H9 (cell line): ENCODE data around the gene TRAK2. TPM values are rescaled to one million over a fixed set of nuclear protein-coding genes. Genes with fewer than 3 reads are reported as not detected.

Experiments
- DNase-seq: peaks from one replicate; pipeline ENCODE4 v3.0.0-alpha.2; 2017
- H2AFZ ChIP-seq: one replicate; pipeline ENCODE4 v1.6.1; 2013; ENCODE audit warnings: mild to moderate bottlenecking, low read length, control low read depth, moderate library complexity
- H2AK5ac ChIP-seq: 2 replicates; pipeline ENCODE4 v1.6.1; 2013; ENCODE audit warnings: low read length, control low read depth, mixed read lengths; ENCODE audit not compliant: insufficient read length
- H2BK120ac ChIP-seq: one replicate; pipeline ENCODE4 v1.6.1; 2013; ENCODE audit warnings: low read depth, mild to moderate bottlenecking, low read length, control low read depth, inconsistent platforms; ENCODE audit not compliant: poor library complexity, severe bottlenecking
- H2BK12ac ChIP-seq: 2 replicates; pipeline ENCODE4 v1.6.1; 2013; ENCODE audit warnings: low read length, control low read depth, mixed read lengths, low read depth; ENCODE audit not compliant: insufficient read length
- H2BK15ac ChIP-seq: 2 replicates; pipeline ENCODE4 v1.6.1; 2013; ENCODE audit warnings: low read depth, low read length, control low read depth
- H2BK20ac ChIP-seq: one replicate; pipeline ENCODE4 v1.6.1; 2013; ENCODE audit warnings: low read depth, mild to moderate bottlenecking, low read length, control low read depth, inconsistent platforms; ENCODE audit not compliant: poor library complexity, severe bottlenecking
- H2BK5ac ChIP-seq: 2 replicates; pipeline ENCODE4 v1.6.1; 2013; ENCODE audit warnings: low read length, control low read depth, mixed read lengths; ENCODE audit not compliant: insufficient read length
- H3K14ac ChIP-seq: 2 replicates; pipeline ENCODE4 v1.6.1; 2013; ENCODE audit warnings: low read length, control low read depth; ENCODE audit not compliant: insufficient read depth
- H3K18ac ChIP-seq: 2 replicates; pipeline ENCODE4 v1.6.1; 2013; ENCODE audit warnings: low read depth, mild to moderate bottlenecking, mixed read lengths, low read length, control low read depth; ENCODE audit not compliant: insufficient read length
- H3K23ac ChIP-seq: 2 replicates; pipeline ENCODE4 v1.6.1; 2013; ENCODE audit warnings: low read length, control low read depth, mixed read lengths, low read depth; ENCODE audit not compliant: insufficient read length
- H3K23me2 ChIP-seq: 2 replicates; pipeline ENCODE4 v1.6.1; 2013; ENCODE audit warnings: low read depth, mild to moderate bottlenecking, mixed read lengths, low read length, control low read depth; ENCODE audit not compliant: insufficient read length, poor library complexity, severe bottlenecking
- H3K27ac ChIP-seq: 2 replicates; pipeline ENCODE4 v1.5.1; 2013; ENCODE audit warnings: low read length, control low read depth, mixed read lengths, low read depth; ENCODE audit not compliant: insufficient read length
- H3K27me3 ChIP-seq: 2 replicates; pipeline ENCODE4 v1.6.1; 2013; ENCODE audit warnings: low read length, control low read depth, inconsistent platforms; ENCODE audit not compliant: insufficient read depth
- H3K4ac ChIP-seq: 2 replicates; pipeline ENCODE4 v1.6.1; 2013; ENCODE audit warnings: low read depth, mild to moderate bottlenecking, control low read depth, inconsistent platforms, low read length, moderate library complexity
- H3K4me1 ChIP-seq: 2 replicates; pipeline ENCODE4 v1.6.1; 2013; ENCODE audit warnings: low read length, control low read depth, inconsistent platforms; ENCODE audit not compliant: insufficient read depth
- H3K4me2 ChIP-seq: 2 replicates; pipeline ENCODE4 v1.6.1; 2013; ENCODE audit warnings: low read length, control low read depth, mixed read lengths; ENCODE audit not compliant: insufficient read length, insufficient read depth
- H3K56ac ChIP-seq: 2 replicates; pipeline ENCODE4 v1.6.1; 2013; ENCODE audit warnings: low read depth, mild to moderate bottlenecking, mixed read lengths, low read length, control low read depth; ENCODE audit not compliant: insufficient read length
- H3K79me1 ChIP-seq: 2 replicates; pipeline ENCODE4 v1.6.1; 2013; ENCODE audit warnings: low read depth, mild to moderate bottlenecking, moderate library complexity, low read length, control low read depth, inconsistent platforms; ENCODE audit not compliant: insufficient read depth, poor library complexity, severe bottlenecking
- H3K79me2 ChIP-seq: 2 replicates; pipeline ENCODE4 v1.6.1; 2013; ENCODE audit warnings: low read length, control low read depth, inconsistent platforms; ENCODE audit not compliant: insufficient read depth
- H3K9ac ChIP-seq: 2 replicates; pipeline ENCODE4 v1.6.1; 2013; ENCODE audit warnings: low read length, control low read depth, mixed read lengths; ENCODE audit not compliant: insufficient read length; ENCODE audit errors: extremely low read depth
- H3K9me3 ChIP-seq: one replicate; pipeline ENCODE4 v1.6.1; 2013; ENCODE audit warnings: low read depth, low read length, inconsistent platforms; ENCODE audit not compliant: control insufficient read depth
- H3T11ph ChIP-seq: one replicate; pipeline ENCODE4 v1.6.1; 2013; ENCODE audit warnings: mild to moderate bottlenecking, low read length, control low read depth, inconsistent platforms
- H4K20me1 ChIP-seq: one replicate; pipeline ENCODE4 v1.6.1; 2013; ENCODE audit not compliant: control insufficient read depth, insufficient read length, insufficient read depth
- H4K5ac ChIP-seq: 2 replicates; pipeline ENCODE4 v1.6.1; 2013; ENCODE audit warnings: low read depth, mild to moderate bottlenecking, mixed read lengths, low read length, control low read depth; ENCODE audit not compliant: insufficient read length
- H4K8ac ChIP-seq: replicated peaks from 2 replicates; pipeline ENCODE4 v1.6.1; 2013; ENCODE audit warnings: low read length, control low read depth, mixed read lengths, low read depth; ENCODE audit not compliant: insufficient read length
- H4K91ac ChIP-seq: 2 replicates; pipeline ENCODE4 v1.6.1; 2013; ENCODE audit warnings: low read depth, mild to moderate bottlenecking, moderate library complexity, mixed read lengths, low read length, control low read depth; ENCODE audit not compliant: insufficient read length
- H3K27ac Mint-ChIP-seq, 3 experiments: 2 replicates in 2 of 3; 3 replicates in 1 of 3; pipeline ENCODE4 v1.8.0; 2020 to 2021; ENCODE audit warnings: mixed read lengths in 3 of 3, mild to moderate bottlenecking in 1 of 3, moderate library complexity in 1 of 3
- H3K27me3 Mint-ChIP-seq: 2 replicates; pipeline ENCODE4 v1.8.0; 2021; ENCODE audit warnings: low read depth, mild to moderate bottlenecking, moderate library complexity, mixed read lengths
- H3K36me3 Mint-ChIP-seq, 3 experiments: 2 replicates in 2 of 3; 3 replicates in 1 of 3; pipeline ENCODE4 v1.8.0; 2020 to 2021; ENCODE audit warnings: low read depth in 3 of 3, mixed read lengths in 3 of 3; ENCODE audit not compliant: insufficient read depth in 1 of 3
- H3K4me1 Mint-ChIP-seq, 2 experiments: 2 replicates each; pipeline ENCODE4 v1.8.0; 2020; ENCODE audit warnings: mixed read lengths in 2 of 2
- H3K4me3 Mint-ChIP-seq, 2 experiments: 2 replicates in 1 of 2; 3 replicates in 1 of 2; pipeline ENCODE4 v1.8.0; 2020 to 2021; ENCODE audit warnings: mild to moderate bottlenecking in 2 of 2, mixed read lengths in 2 of 2, moderate library complexity in 1 of 2
- H3K9me3 Mint-ChIP-seq, 2 experiments: 2 replicates in 1 of 2; 3 replicates in 1 of 2; pipeline ENCODE4 v1.8.0; 2020; ENCODE audit warnings: mild to moderate bottlenecking in 2 of 2, mixed read lengths in 2 of 2, moderate library complexity in 1 of 2
- CTCF ChIP-seq: fragments of 200-600 bp; sonication (generic); conservative IDR thresholded peaks from 3 replicates; pipeline ENCODE4 v1.8.0; 2021; ENCODE audit warnings: antibody characterized with exemption, mild to moderate bottlenecking
- WGBS: extraction: QIAGEN DNeasy Blood & Tissue Kit; methylation state at CpG from one replicate; pipeline ENCODE4 v1.1.7; 2013; ENCODE audit warnings: missing lambda C conversion rate, low lambda C conversion rate, mixed read lengths; ENCODE audit not compliant: insufficient read length; ENCODE audit errors: extremely low coverage; 5-methylcytosine and 5-hydroxymethylcytosine counted together
- total RNA-seq: library from RNA; stranded (reverse); gene quantifications from 2 replicates; pipeline ENCODE4 v1.2.1, GENCODE V29; 2021

Gene TRAK2
- total RNA-seq, 1 experiment from 2014 or later: 14.2 TPM

GRCh38 chr2:201496785-201497184 is 45.5 kb upstream of the TRAK2 start:
- H2AFZ ChIP-seq: no peak overlapping the region
- no peak overlapping the region for H3K23ac ChIP-seq
- H4K20me1 ChIP-seq: no peaks in the 10 kb centered on the region
- H3K18ac ChIP-seq: no peak overlapping the region
- Mint-ChIP-seq H3K4me1 (no peaks in the 10 kb centered on the region), H3K27ac (no peak overlapping the region), H3K27me3 (no peaks in the 10 kb centered on the region), H3K36me3 (no peaks in the 10 kb centered on the region), H3K9me3 (peaks cover 0 to under 1% of the 10 kb centered on the region in 2 experiments; a peak in 2 of 5 replicates), H3K4me3 (no peak overlapping the region)
- DNase-seq: no peak
- H3K79me1 ChIP-seq: no peaks in the 10 kb centered on the region
- no peak overlapping the region for H3K27ac ChIP-seq
- H3K4me1 ChIP-seq: no peaks in the 10 kb centered on the region
- no peak overlapping the region for H2BK20ac ChIP-seq
- no peak overlapping the region for H3K4me2 ChIP-seq
- H4K91ac ChIP-seq: no peak overlapping the region
- H2AK5ac ChIP-seq: no peak overlapping the region
- no peak overlapping the region for H4K8ac ChIP-seq
- H2BK5ac ChIP-seq: no peak overlapping the region
- no peak overlapping the region for H3K14ac ChIP-seq
- H2BK12ac ChIP-seq: no peak overlapping the region
- H3K4ac ChIP-seq: no peak overlapping the region
- H3K9me3 ChIP-seq: no peaks in the 10 kb centered on the region
- no peak for TF ChIP-seq CTCF
- H4K5ac ChIP-seq: no peak overlapping the region
- H2BK15ac ChIP-seq: no peak overlapping the region
- H3K27me3 ChIP-seq: no peaks in the 10 kb centered on the region
- H3K56ac ChIP-seq: no peak overlapping the region
- no CpG with 5 or more reads among the region's 1 CpG for WGBS
- no peaks in the 10 kb centered on the region for H3K23me2 ChIP-seq
- H3T11ph ChIP-seq: no peak overlapping the region
- H3K79me2 ChIP-seq: no peaks in the 10 kb centered on the region
- H2BK120ac ChIP-seq: no peak overlapping the region
- H3K9ac ChIP-seq: no peak overlapping the region
